Colonic mucosa (tissue), 2 donors: Measurements from ENCODE around the gene KCNH4. TPM values are rescaled to one million over a fixed set of nuclear protein-coding genes. Genes with fewer than 3 reads are reported as not detected.

Experiments used
- total RNA-seq, 2 donors: library from RNA; stranded (reverse); fragmentation: NEBNext Ultra II Directional in 1 of 2; extraction: Animal tissue kit (Norgen Biotek cat#: 25700) in 1 of 2; gene quantifications; one replicate each; pipeline ENCODE4 v1.2.1, GENCODE V29; 2021
- donor health status: DM: no; HTN: no; CAD: no.
- donor health status: DM: no; HTN: no; CAD: no.

The KCNH4 gene
- total RNA-seq, 2 donors from 2014 or later: 0.07 TPM; not detected in 1

Other genes starting within 250 kb of the KCNH4 start
- 10 to 100 TPM; 44.7 to 49.4 TPM for gene CNP, start 214.3 kb downstream of the KCNH4 start, total RNA-seq
- 100 to 1,000 TPM in 1 of 2 donors, 10 to 100 TPM in 1; 82.7 to 103 TPM for gene DNAJC7, start 163.7 kb downstream of the KCNH4 start, total RNA-seq
- gene NKIRAS2, start 161.1 kb downstream of the KCNH4 start, total RNA-seq: 10 to 100 TPM; 25.8 to 26.3 TPM
- 1 to 10 TPM in 1 of 2 donors, under 1 TPM in 1; 0.84 to 1.2 TPM for gene C17orf113, start 130.5 kb downstream of the KCNH4 start, total RNA-seq
- under 1 TPM; 0.20 to 0.32 TPM for gene ZNF385C, start 82.7 kb downstream of the KCNH4 start, total RNA-seq
- 10 to 100 TPM; 10.6 to 11.3 TPM for gene DHX58, start 68.4 kb downstream of the KCNH4 start, total RNA-seq
- gene KAT2A, start 59.8 kb downstream of the KCNH4 start, total RNA-seq: 10 to 100 TPM; 16.9 to 59.8 TPM
- gene HSPB9, start 58.3 kb downstream of the KCNH4 start, total RNA-seq: not detected
- 100 to 1,000 TPM; 148 to 171 TPM for gene RAB5C, start 26.2 kb downstream of the KCNH4 start, total RNA-seq
- not detected for gene HCRT, start 4.3 kb upstream of the KCNH4 start, total RNA-seq
- 10 to 100 TPM; 20.6 to 23.0 TPM for gene GHDC, start 13.4 kb upstream of the KCNH4 start, total RNA-seq
- gene STAT5B, start 95.2 kb upstream of the KCNH4 start, total RNA-seq: 10 to 100 TPM; 29.3 to 38.4 TPM
- gene STAT5A, start 107.4 kb upstream of the KCNH4 start, total RNA-seq: 10 to 100 TPM; 22.0 to 22.4 TPM
- gene STAT3, start 207.3 kb upstream of the KCNH4 start, total RNA-seq: 100 to 1,000 TPM; 137 to 216 TPM
- gene CAVIN1, start 242.1 kb upstream of the KCNH4 start, total RNA-seq: 10 to 100 TPM; 25.2 to 74.6 TPM